CD14-positive monocyte (primary cell): Measurements from ENCODE around the gene SPIRE1. TPM values are rescaled to one million over a fixed set of nuclear protein-coding genes. Genes with fewer than 3 reads are reported as not detected.

ENCODE experiments used
- DNase-seq, 3 donors: peaks; one replicate each; pipeline ENCODE4 v3.0.0-alpha.2; 2011 to 2022
- H2AFZ ChIP-seq: 2 replicates; pipeline ENCODE4 v1.6.0; 2012; ENCODE audit warnings: mild to moderate bottlenecking, low read depth, low read length, inconsistent platforms; ENCODE audit not compliant: insufficient read depth, poor library complexity, severe bottlenecking
- H3K27ac ChIP-seq, 2 donors: 1 replicate in 1 of 2; 2 replicates in 1 of 2; pipeline ENCODE4 v1.5.1; 2012 to 2013; ENCODE audit warnings: low read length in 2 of 2, control low read depth in 1 of 2, inconsistent platforms in 1 of 2, low read depth in 1 of 2, mild to moderate bottlenecking in 1 of 2
- H3K27me3 ChIP-seq, 2 donors: one replicate each; pipeline versions ENCODE4 v1.6.0 to v1.6.1; 2011 to 2013; ENCODE audit warnings: low read length in 2 of 2; ENCODE audit not compliant: control insufficient read depth in 2 of 2, insufficient read depth in 2 of 2
- H3K36me3 ChIP-seq, 2 donors: replicated peaks in 1 of 2; 1 replicate in 1 of 2; 2 replicates in 1 of 2; pipeline versions ENCODE4 v1.5.1 to v1.6.1; 2012 to 2013; ENCODE audit warnings: low read length in 2 of 2, control low read depth in 1 of 2, inconsistent platforms in 1 of 2, mild to moderate bottlenecking in 1 of 2; ENCODE audit not compliant: insufficient read depth in 2 of 2, control insufficient read depth in 1 of 2
- H3K4me1 ChIP-seq, 2 donors: 1 replicate in 1 of 2; 2 replicates in 1 of 2; pipeline versions ENCODE4 v1.5.1 to v1.6.1; 2012 to 2013; ENCODE audit warnings: low read length in 2 of 2, control low read depth in 1 of 2, inconsistent platforms in 1 of 2, mild to moderate bottlenecking in 1 of 2, moderate library complexity in 1 of 2; ENCODE audit not compliant: insufficient read depth in 2 of 2, control insufficient read depth in 1 of 2
- H3K4me2 ChIP-seq: replicated peaks from 2 replicates; pipeline ENCODE3; 2012; ENCODE audit warnings: low read length, moderate library complexity, mild to moderate bottlenecking; ENCODE audit not compliant: poor library complexity, severe bottlenecking; ENCODE audit errors: extremely low read depth
- H3K4me3 ChIP-seq, 3 experiments: fragments of 200-600 bp in 1 of 3; sonication (generic) in 1 of 3; replicated peaks in 1 of 3; 1 replicate in 2 of 3; 2 replicates in 1 of 3; pipeline ENCODE4 v1.5.1; 2011 to 2013; ENCODE audit warnings: low read length in 3 of 3, mild to moderate bottlenecking in 3 of 3, control low read depth in 2 of 3, low read depth in 2 of 3, inconsistent platforms in 1 of 3, moderate library complexity in 1 of 3
- H3K79me2 ChIP-seq: 2 replicates; pipeline ENCODE4 v1.6.0; 2012; ENCODE audit warnings: mild to moderate bottlenecking, control low read depth, inconsistent platforms, low read length, moderate library complexity; ENCODE audit not compliant: insufficient read depth
- H3K9ac ChIP-seq: 2 replicates; pipeline ENCODE4 v1.6.0; 2017; ENCODE audit warnings: low read length, mild to moderate bottlenecking; ENCODE audit not compliant: insufficient read depth, poor library complexity, severe bottlenecking
- H3K9me3 ChIP-seq, 2 donors: replicated peaks in 1 of 2; 1 replicate in 1 of 2; 2 replicates in 1 of 2; pipeline versions ENCODE4 v1.5.1 to v1.6.1; 2012 to 2013; ENCODE audit warnings: low read length in 2 of 2, control low read depth in 1 of 2; ENCODE audit not compliant: control insufficient read depth in 1 of 2, insufficient read depth in 1 of 2
- H4K20me1 ChIP-seq: 2 replicates; pipeline ENCODE4 v1.6.0; 2012; ENCODE audit warnings: mild to moderate bottlenecking, low read length, control low read depth, moderate library complexity; ENCODE audit not compliant: insufficient read depth
- H3K27ac Mint-ChIP-seq, 7 donors: one replicate each; pipeline ENCODE4 v1.8.0; 2020; ENCODE audit warnings: mild to moderate bottlenecking in 7 of 7, mixed read lengths in 7 of 7, moderate library complexity in 6 of 7, inconsistent platforms in 2 of 7
- H3K27me3 Mint-ChIP-seq, 3 donors: one replicate each; pipeline ENCODE4 v1.8.0; 2021 to 2022; ENCODE audit warnings: low read depth in 3 of 3, mild to moderate bottlenecking in 3 of 3, mixed read lengths in 3 of 3, moderate library complexity in 3 of 3, inconsistent platforms in 1 of 3
- H3K36me3 Mint-ChIP-seq, 2 donors: one replicate each; pipeline ENCODE4 v1.8.0; 2020; ENCODE audit warnings: mixed read lengths in 2 of 2, inconsistent platforms in 1 of 2, mild to moderate bottlenecking in 1 of 2
- H3K4me1 Mint-ChIP-seq: one replicate; pipeline ENCODE4 v1.8.0; 2020; ENCODE audit warnings: mild to moderate bottlenecking, mixed read lengths
- H3K4me3 Mint-ChIP-seq, 2 donors: one replicate each; pipeline ENCODE4 v1.8.0; 2020; ENCODE audit warnings: mild to moderate bottlenecking in 2 of 2, mixed read lengths in 2 of 2, moderate library complexity in 1 of 2
- H3K9me3 Mint-ChIP-seq, 7 donors: one replicate each; pipeline ENCODE4 v1.8.0; 2020 to 2022; ENCODE audit warnings: mixed read lengths in 7 of 7, mild to moderate bottlenecking in 6 of 7, moderate library complexity in 6 of 7, inconsistent platforms in 2 of 7
- CTCF ChIP-seq: fragments of 200-600 bp; IDR thresholded peaks from one replicate; pipeline ENCODE4 v1.8.0; 2022; ENCODE audit warnings: antibody characterized with exemption, mild to moderate bottlenecking
- WGBS: methylation state at CpG from one replicate; pipeline ENCODE4 v1.1.5; 2013; ENCODE audit warnings: missing lambda C conversion rate; ENCODE audit not compliant: insufficient coverage; 5-methylcytosine and 5-hydroxymethylcytosine counted together
- intact Hi-C, 2 donors: fragments of 100-400 bp; cut with micrococcal nuclease; formaldehyde crosslinking; loops; one replicate each; pipeline versions ENCODE4 v1.15.0 to v1.15.1; 2023
- polyA plus RNA-seq, 3 donors: library from polyadenylated mRNA; depleted of rRNA in 1 of 3; unstranded in 2 of 3; stranded (reverse) in 1 of 3; fragments of 300-500 nt in 2 of 3; fragments of >200 nt in 1 of 3; fragmentation: Illumina TruSeq in 2 of 3; gene quantifications; 1 replicate in 2 of 3; 2 replicates in 1 of 3; pipeline ENCODE4 v1.2.3, GENCODE V29; 2012 to 2021

The SPIRE1 gene
- polyA plus RNA-seq, 3 donors = 1.7 to 1.9 (median 1.8) TPM

GRCh38 chr18:12497296-12497695 lies 160.6 kb downstream of the SPIRE1 start:
- no peaks in the 10 kb centered on the region for H3K27me3 ChIP-seq
- Mint-ChIP-seq H3K27ac (no peak overlapping the region), H3K4me1 (no peaks in the 10 kb centered on the region), H3K36me3 (peaks cover 0 to 3% of the 10 kb centered on the region in 2 donors), H3K4me3 (no peak overlapping the region), H3K27me3 (peaks cover 0 to 4% (median 0%) of the 10 kb centered on the region in 3 donors), H3K9me3 (peaks cover 0 to 4% (median 0%) of the 10 kb centered on the region in 7 donors)
- no peak overlapping the region for H3K4me3 ChIP-seq
- no peaks in the 10 kb centered on the region for H3K36me3 ChIP-seq
- no peak for TF ChIP-seq CTCF
- no CpG with 5 or more reads among the region's 2 CpGs for WGBS
- no peaks in the 10 kb centered on the region for H3K4me1 ChIP-seq
- no peaks in the 10 kb centered on the region for H3K79me2 ChIP-seq
- H2AFZ ChIP-seq = no peak overlapping the region
- intact Hi-C loops = no loop called here
- no peaks in the 10 kb centered on the region for H3K9me3 ChIP-seq
- H3K9ac ChIP-seq = no peak overlapping the region
- H3K4me2 ChIP-seq = no peak overlapping the region
- no peak overlapping the region for H3K27ac ChIP-seq
- no peaks in the 10 kb centered on the region for H4K20me1 ChIP-seq
- DNase-seq = no peak

- TF ChIP-seq CTCF = no peak
Observed at GRCh38 chr18:12492907-12493306, 165.0 kb downstream of the SPIRE1 start.

More at GRCh38 chr18:12492907-12493306, 165.0 kb downstream of the SPIRE1 start:
- H3K79me2 ChIP-seq = no peaks in the 10 kb centered on the region
- peaks cover 0 to 4% (median 0%) of the 10 kb centered on the region in 3 donors for H3K27me3 Mint-ChIP-seq
- no peaks in the 10 kb centered on the region for H3K4me1 ChIP-seq
- no peak overlapping the region for H3K4me3 Mint-ChIP-seq
- no peak overlapping the region for H3K4me3 ChIP-seq
- H3K27ac ChIP-seq = no peak overlapping the region
- H3K4me2 ChIP-seq = no peak overlapping the region
- no peaks in the 10 kb centered on the region for H3K27me3 ChIP-seq
- no peak overlapping the region for H3K27ac Mint-ChIP-seq
- H3K4me1 Mint-ChIP-seq = no peaks in the 10 kb centered on the region
- H2AFZ ChIP-seq = no peak overlapping the region
- intact Hi-C loops = no loop called here
- no peaks in the 10 kb centered on the region for H3K9me3 ChIP-seq
- peaks cover 0 to 7% of the 10 kb centered on the region in 2 donors for H3K36me3 Mint-ChIP-seq
- DNase-seq = no peak
- H3K9me3 Mint-ChIP-seq = peaks cover 0 to 1% (median 0%) of the 10 kb centered on the region in 7 donors
- no CpG with 5 or more reads among the region's 5 CpGs for WGBS
- H4K20me1 ChIP-seq = no peaks in the 10 kb centered on the region
- H3K36me3 ChIP-seq = no peaks in the 10 kb centered on the region
- no peak overlapping the region for H3K9ac ChIP-seq
